GM18507 (cell line): ENCODE results near the gene ACOX1.

ENCODE experiments used
- DNase-seq: peaks from one replicate; pipeline ENCODE4 v3.0.0; 2011; ENCODE audit warnings: low read depth; ENCODE audit not compliant: insufficient read length; ENCODE audit errors: extremely low spot score
- FAIRE-seq: peaks from 2 replicates; lab custom pipeline; 2011; peaks lifted over from hg19 to GRCh38; lab: Jason Lieb, UNC

The ACOX1 gene

DNA sequence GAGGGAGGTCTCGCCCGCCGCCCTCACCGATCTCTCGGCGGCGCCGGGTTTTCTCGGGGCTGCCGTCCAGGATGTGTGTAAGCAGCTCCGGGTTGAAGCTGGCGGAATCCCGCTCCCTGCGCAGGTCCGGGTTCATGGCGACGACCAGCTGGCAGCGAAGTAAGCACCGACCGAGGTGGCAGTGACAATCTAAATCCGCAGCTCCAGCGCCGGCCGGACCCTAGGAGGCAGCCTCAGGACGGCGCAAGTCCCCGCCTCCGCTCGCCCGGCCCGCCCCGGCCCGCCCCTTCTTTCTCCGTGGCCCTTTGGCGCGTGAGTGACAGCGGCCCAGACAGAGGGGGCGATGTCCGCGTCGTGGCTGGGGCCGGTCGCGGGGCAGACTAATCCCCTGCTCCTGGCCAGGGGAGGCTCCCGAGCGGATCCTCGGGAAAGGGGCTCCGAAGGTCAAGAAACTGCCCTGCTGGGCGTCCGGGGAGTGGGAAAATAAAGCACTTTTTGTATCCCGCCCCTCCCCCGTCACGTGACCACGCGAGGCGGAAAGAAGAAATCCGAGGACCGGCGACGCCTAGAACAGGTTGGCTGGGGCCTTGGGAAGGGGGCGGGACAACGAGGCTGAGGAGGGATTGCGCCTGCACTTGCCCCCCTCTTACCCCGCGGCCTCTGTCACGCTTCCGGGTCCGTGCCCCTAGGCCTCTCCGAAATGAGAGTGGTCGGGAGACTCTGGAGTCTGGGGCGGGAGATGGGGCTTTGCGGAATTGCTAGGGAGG lies at the start of gene ACOX1, which contains the start of gene TEN1:
Gene ACOX1, minus strand, starts transcription at position 229 of the 767 bp plus-strand sequence. Its CDS starts 93 bp downstream, at position 136.
Gene TEN1, plus strand, starts transcription at position 303 of the 767 bp plus-strand sequence. CDS start 6,953 bp downstream, outside the sequence.
- peak; percentile 96 for FAIRE-seq
- DNase-seq = peak; percentile 86

DNA sequence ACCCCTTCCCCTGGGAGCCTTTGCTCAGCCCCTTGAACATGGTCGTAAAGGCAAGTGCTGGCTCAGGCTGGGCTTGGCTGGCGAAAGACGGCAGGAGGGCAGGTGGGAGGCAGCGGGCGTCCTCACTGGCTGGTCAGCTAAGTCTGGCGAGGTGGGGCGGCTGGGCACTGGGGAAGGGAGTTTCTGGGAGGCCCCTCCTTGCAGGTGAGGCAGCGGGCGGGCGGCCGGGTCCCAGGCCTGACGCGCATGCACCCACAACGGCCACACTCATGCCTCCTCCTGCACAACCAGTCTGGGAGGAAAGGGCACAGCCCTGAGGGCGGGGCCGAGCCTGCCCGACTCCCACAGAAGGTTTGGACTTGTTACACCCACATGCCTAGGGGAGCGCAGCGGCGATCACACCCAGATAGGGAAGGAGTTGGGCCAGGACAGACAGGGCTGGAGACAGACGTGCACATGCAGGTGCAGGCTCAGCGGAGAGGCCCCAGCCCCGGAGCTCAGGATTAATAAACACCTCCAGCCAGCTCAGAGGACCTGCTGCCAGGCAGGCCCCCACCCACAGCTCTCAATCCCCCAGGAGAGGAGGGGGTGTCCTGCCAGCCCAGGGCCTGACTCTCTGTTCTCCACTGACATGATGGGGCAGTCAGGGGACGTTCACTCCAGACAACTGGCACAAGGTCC lies 48.3 kb upstream of the ACOX1 start, which contains the start of gene EVPL:
Gene EVPL, minus strand, starts transcription at position 148 of the 681 bp plus-strand sequence. Its CDS starts 108 bp downstream, at position 40.
- FAIRE-seq (no peak), DNase-seq (no peak)

DNA sequence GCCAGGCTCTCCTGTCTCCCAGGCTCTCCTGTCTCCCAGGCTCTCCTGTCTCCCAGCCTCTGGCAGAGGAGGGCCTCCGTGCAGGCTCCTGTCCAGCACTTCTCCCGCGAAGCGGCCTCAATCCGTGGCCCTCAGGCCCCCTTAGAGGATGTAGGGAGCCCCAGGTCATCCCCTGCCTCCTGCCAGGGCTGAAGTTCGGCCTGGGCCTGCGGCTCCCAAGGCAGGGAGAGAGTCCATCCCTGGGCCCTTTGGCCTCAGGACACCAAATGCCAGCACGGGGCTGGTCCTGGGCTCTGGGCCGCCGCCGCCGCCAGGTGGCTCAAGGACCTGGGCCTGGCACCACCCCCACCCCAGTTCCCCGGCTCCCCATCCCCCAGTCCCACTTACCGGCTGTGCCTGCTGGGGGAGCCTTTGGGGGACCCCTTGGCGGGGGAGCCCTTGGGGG lies 47.8 kb upstream of the ACOX1 start:
- FAIRE-seq (no peak), DNase-seq (no peak)

DNA sequence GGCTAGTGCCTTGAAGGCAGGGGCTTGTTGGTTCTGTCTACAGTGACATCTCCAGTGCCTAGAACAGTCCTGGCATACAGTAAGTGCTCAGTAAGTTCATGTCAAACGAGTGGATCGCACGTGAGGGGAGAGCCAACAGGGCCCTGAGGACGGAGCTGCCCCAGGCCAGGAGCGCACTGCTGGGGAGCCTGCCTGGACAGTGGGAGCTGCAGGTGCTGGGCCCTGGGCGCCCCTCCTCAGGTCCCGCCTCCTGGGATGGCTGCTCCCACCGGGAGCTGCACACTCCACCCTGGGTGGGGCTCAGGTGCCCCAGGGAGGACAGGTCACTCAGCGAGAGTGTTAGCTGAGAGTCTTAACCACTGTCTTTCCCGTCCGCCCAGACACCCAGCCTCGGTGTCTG lies 46.3 kb upstream of the ACOX1 start:
- no peak for DNase-seq
- no peak for FAIRE-seq

DNA sequence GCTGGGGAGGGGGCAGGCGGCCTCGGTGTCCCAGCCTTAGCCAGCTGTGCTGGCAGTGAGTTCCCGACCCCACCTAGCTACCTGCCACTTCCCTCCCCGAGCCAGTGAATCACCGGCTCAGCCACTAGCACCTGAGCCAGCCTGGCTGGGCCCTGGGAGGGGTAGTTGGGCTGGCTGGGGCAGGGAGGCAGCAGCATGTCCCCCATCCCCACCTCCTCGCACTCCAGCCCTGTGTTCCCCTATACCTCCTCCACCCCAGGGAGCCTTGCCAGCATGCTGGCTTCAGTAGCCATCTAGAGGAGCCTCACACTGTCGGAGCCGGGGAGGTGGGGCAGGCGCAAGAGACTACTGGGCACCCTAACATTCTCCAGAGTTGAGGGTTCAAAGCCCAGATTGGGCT lies 45.4 kb upstream of the ACOX1 start:
- FAIRE-seq = no peak

DNA sequence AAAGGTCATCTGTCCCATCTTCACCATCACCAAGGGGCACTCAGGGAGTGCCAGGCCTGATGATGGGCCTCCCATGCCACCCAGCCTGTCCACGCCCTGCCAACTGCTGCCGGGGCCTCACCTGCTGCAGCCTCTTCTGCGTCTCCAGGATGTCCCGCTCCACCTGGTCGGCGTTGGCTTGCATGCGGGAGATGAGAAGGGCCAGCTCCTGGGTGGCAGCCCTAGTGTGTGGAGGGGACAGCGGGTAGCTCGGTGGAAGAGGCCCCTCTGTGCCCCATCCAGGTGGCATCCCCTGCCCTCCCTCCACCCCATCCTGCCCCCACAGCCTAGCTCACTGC lies 44.9 kb upstream of the ACOX1 start:
- DNase-seq (no peak), FAIRE-seq (no peak)

More for the DNA sequence above, 45.4 kb upstream of the ACOX1 start:
- DNase-seq = no peak

DNA sequence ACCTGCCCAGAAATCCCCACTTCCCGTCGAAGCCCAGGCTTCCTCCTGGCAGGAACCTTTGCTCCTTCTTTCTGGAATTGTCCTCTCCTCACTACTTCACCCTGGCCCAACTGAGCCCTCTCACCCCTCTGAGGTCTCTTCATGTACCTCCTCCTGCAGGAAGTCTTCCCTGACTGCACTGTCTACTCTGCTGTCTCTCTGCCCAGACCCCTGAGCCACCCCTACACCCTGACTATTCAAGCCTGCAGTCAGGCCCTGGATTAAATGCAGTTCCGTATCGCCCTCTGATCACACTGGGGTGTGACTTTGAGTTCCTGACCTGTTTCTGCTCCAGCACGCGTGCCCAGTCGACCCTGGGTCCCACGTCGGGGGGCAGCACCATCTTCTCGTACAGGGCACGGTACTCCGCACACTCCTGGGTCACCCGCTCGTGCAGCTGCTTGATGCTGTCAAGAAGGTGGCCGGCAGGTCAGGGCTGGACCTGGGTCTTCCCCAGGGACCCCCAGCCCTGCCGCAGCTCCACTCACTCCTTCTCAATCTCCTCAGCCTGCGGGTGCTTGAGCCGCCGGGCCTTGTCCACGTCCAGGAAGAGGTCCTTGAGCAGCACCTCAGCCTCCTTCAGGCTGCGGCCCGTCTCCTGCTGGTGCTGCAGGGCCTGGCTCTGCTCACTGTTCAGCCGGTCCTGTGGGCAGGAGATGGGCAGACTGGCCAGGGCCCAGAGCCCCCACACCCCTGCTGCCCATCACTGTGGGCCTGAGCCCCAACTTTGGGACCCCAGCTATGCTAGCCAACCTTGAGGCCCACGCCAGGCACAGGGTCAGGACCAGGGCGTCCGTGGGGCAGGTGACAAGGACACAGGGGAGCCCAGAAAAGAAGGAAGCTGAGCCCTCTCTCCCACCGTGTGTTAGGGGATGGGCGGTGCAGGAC lies 44.3 kb upstream of the ACOX1 start:
- FAIRE-seq = no peak
- no peak for DNase-seq

DNA sequence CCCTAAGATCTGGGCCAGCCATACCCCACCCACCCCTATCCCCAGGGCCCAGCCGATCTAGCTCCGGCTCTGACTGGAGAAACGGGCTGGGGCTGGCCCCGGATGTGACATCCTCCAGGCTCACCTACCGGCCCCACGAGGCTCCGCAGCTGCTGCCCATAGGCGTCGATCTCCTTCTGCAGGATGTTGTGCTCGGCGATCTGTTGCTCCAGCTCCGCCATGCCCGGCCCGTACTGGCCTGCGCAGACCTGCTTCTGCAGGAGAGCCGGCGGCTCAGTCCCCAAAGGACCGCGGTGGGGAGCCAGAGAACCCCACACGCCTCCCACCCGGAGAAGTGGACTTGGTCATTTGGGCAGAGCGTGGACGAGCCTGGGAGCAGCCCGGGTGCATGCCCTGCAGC lies 43.3 kb upstream of the ACOX1 start:
- DNase-seq (no peak), FAIRE-seq (no peak)

DNA sequence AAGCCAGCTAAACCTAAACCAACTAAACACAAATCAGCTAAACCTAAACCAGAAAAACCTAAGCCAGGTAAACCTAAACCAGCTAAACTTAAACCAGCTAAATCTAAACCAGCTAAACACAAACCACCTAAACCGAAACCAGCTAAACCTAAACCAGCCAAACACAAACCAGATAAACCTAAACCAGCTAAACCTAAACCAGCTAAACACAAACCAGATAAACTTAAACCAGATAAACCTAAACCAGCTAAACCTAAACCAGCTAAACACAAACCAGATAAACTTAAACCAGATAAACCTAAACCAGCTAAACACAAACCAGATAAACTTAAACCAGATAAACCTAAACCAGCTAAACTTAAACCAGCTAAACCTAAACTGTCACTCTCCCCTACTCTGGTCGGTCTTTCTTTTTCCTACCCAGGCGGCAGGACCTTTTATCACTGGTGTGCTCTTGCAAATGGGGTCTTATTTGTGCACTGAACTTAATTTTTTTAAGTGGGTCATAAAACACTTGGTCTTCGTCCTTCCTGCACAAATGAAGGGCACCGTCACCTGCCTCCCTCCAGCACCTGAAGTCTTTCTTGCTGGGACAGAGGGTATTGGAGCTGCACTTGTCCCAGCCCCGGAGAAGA lies 41.0 kb upstream of the ACOX1 start:
- DNase-seq (no peak), FAIRE-seq (no peak)

DNA sequence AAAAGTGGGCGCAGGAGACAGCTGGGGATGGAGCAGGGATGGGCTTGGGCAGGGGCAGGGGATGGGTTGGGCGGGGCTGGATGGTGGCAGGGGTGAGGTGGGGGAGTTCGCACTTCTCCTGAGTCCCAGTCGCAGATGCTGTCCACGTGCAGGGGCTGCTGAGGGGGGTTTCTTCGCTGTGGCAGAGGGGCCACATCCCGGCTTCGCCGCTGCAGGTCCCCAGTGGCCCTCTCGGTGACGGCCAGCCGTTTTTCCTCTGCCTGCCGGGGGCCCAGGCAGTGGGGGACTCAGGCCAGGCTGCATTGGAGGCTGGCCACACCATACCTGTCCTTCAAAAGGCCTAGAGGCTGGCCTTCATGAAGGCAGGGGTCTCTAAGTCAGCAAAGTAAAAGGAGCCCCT lies 39.8 kb upstream of the ACOX1 start:
- no peak for DNase-seq
- FAIRE-seq = no peak

DNA sequence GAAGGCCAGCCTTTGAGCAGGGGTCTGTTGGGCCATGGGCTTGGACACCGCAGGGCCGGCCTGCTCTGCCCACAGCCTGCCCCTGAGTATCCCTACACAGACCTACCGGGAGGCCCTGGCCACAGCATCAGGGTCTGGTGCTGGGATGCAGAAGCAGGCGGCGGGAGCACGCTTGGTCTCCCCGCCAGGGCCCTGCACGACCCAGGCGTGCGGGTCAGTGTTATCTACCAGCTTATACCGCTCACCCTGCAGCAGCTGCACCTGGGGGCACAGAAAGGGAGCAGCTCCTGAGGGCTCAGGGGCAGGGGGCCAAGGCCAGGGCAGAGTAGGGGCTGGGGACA lies 39.3 kb upstream of the ACOX1 start:
- FAIRE-seq (no peak), DNase-seq (no peak)

DNA sequence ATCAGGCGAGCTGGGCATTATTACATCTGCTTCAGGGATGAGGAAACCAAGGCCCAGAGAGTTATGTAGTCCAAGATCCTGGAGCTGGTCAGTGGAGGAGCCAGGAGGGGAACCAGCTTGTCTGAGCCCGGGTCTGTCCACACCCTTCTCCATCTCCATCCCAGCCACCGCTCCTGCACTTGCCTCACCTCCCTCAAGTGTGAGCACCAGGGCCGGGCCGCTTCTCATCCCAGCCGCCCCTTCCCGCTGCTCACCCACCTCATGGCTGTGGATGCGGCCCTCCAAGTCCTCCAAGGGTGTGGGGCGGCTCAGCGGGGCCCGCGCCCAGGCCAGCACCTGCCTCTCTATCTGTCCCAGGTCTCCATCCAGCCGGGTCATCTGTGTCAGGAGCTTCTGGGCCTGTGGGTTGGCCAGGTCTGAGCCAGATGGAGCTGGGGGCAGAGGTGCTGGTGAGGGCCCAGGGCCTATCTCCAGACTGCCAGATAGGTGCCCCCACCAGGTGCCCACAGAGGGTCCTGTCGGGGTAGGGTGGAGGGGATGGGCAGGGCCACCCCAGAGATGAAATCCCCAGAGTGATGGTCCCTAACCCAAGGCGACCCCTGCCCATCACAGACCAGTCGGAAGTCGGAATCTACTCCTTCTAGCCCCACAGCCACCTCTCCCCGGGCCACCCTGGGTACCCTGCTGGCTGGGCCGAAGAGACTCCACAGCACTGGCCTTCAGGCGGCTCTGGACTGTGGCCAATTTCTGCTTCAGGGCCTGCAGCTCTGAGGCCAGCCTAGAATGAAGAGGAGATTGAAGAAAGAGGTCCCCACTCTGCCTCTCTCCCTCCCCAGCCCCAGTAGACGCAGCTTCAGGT lies 38.7 kb upstream of the ACOX1 start:
- FAIRE-seq = no peak
- DNase-seq = no peak

DNA sequence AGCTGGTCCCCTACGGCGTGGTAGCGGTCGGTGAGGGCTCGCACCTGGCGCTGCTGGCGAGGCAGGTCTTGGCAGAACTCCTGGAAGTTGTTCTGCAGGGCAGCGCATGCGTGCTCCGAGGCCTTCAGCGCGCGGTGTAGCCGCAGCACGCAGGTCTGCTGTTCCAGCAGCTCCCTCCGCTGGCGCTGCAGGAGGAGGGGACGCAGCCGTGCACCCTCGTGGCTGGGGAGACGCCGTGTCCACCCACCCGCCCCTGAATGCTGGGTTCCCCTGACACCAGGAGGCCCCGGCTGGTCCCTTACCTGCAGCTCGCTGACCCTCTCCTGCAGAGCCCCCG lies 35.9 kb upstream of the ACOX1 start:
- no peak for FAIRE-seq
- DNase-seq = no peak

DNA sequence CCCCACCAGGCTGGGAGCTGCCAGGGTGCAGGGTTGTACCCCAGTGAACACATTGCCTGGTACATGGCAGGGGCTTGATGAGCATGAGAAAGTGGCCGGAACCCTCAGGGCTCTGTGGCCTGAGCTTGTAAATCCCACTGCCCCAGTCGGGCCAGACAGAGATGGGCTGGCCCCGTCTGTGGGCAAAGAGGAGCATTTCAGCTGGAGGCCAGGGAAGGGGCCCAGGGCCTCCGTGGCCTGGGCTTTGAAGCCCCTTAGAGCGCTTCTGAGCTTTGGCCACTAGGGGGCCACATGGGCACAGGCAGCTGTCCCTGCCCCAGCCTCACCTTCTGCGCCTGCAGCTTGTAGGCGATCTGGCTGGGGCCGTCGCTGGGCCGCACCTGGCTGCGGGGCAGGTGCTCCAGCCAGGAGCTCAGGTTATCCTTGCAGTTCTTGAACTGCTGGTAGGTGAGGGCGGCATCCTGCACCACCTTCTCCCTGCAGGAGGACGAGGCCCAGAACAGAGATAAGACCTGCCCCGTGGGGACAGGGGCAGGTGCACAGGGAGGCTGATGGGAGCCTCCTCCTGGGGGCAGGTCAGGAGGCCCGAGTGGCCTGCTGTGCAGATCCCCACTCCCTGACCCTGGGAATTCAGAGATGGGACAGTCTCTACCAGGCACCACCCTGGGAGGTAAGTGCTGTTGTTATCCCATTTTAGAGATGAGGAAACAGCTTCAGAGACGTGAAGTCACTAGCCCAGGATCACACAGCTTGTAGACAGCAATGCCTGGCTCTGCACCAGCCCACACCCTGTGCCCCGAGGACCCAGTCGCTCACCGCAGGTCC lies 35.3 kb upstream of the ACOX1 start:
- DNase-seq (peak; percentile 86), FAIRE-seq (peak; percentile 86)

DNA sequence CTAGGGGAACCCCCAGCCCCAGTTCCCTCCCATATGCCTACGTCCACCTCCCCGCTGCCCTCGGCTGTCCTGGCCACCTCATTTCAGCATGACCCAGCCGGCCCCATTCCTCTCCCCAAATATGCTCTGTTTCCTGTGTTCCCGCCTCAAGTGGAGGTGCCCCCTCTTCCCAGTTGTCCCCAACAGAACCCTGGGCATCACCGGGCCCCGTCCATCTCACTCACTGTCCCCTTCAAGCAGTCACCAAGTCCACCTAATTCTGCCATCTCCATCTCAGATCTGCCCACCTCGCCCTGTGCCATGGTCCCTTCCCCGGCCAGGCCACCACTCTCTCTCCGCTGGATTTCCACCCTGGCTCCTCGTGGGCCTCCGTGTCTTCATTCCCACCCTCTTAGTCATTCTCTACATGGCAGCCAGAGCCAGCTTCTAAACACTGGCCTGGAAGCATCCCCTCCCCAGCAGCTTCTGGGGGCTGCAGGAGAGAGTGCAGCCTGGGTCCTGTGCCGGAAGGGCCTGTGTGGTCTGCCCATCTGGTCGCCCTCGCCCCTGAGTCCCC lies 34.5 kb upstream of the ACOX1 start:
- no peak for DNase-seq
- no peak for FAIRE-seq

DNA sequence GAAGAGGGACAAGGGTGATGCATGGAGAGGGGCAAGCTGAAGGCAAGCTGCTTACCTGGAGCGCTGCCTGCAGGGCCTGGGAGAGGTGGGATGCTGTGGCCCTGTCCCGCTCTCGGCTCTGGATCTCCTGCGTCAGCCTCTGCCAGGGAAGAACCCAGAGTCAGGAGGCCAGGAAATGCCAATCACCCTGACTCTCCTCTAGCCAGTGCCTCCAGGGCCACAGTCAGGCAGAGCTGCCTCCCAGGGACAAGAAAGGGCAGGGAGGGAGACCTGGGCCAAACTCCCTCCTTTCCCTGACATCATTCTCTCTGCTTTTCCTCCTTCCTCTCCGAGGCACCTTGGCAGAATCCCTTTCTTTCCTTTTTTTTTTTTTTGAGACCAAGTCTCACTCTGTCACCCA lies 33.0 kb upstream of the ACOX1 start:
- FAIRE-seq (no peak), DNase-seq (no peak)

DNA sequence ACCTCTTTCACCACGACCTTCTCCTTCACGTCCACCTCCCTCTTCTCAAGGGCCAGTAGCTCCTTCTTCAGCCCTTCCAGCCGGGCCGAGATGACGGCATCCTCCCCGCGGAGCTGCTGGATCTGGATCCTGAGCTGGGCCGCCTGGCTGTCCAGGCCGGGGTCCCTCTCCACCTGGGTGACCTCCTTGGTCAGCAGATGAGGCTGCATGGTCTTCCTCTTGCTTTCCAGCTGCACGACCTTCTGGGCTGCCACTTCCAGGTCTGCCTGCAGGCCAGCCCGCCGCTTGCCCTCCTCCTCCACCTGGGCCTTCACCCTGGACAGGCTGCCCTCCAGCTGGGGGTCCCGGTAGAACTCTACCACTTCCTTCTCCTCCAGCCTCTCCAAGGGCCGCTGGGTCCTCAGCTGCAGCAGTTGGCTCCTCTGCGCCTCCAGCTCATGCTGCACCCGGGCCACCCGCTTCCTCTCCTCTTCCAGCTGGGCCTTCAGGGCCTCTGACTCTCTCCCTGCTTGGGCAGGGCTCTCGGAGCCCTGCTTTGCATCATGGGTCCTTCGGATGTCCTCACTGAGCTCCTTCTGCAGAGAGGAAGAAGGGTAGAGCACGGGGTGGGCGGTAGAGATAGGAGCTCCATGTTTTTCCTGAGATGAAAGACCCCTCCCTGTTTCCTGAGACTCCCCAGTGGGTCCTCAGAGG lies 31.1 kb upstream of the ACOX1 start:
- FAIRE-seq (no peak), DNase-seq (no peak)
